Vagina (tissue), 2 donors: ENCODE data around the gene FUS. TPM values are rescaled to one million over a fixed set of nuclear protein-coding genes. Genes with fewer than 3 reads are reported as not detected.

Experiments
- DNase-seq, 2 donors: peaks; one replicate each; pipeline ENCODE4 v3.0.0-alpha.2; 2017; ENCODE audit errors: extremely low spot score in 2 of 2
- H3K27ac ChIP-seq: fragments of 200-600 bp; sonication (generic); one replicate; pipeline ENCODE4 v1.5.1; 2019
- H3K27me3 ChIP-seq: fragments of 200-600 bp; sonication (generic); one replicate; pipeline ENCODE4 v1.5.1; 2019
- H3K36me3 ChIP-seq, 2 donors: fragments of 200-600 bp; sonication (generic); one replicate each; pipeline ENCODE4 v1.5.1; 2017 to 2019
- H3K4me1 ChIP-seq: fragments of 200-600 bp; sonication (generic); one replicate; pipeline ENCODE4 v1.5.1; 2019
- H3K4me3 ChIP-seq, 2 donors: fragments of 200-600 bp; sonication (generic); 1 replicate in 1 of 2; 2 replicates in 1 of 2; pipeline ENCODE4 v1.5.1; 2016 to 2019
- H3K9me3 ChIP-seq: fragments of 200-600 bp; sonication (generic); one replicate; pipeline ENCODE4 v1.5.1; 2019
- POLR2A ChIP-seq, 2 donors: fragments of 450-650 bp; IDR thresholded peaks; one replicate each; pipeline ENCODE4 v1.6.1; 2017; ENCODE audit warnings: antibody characterized with exemption in 2 of 2, mild to moderate bottlenecking in 2 of 2, moderate library complexity in 2 of 2
- POLR2AphosphoS5 ChIP-seq, 2 donors: sonication (generic); formaldehyde crosslinking; IDR thresholded peaks; one replicate each; pipeline ENCODE4 v1.9.0; 2017; ENCODE audit warnings: antibody characterized with exemption in 2 of 2, mild to moderate bottlenecking in 2 of 2, low read depth in 1 of 2; ENCODE audit not compliant: insufficient read depth in 1 of 2
- intact Hi-C: fragments of 100-400 bp; cut with DNase I; formaldehyde crosslinking; loops from one replicate; pipeline ENCODE4 v1.15.1; 2023
- total RNA-seq: library from RNA; depleted of rRNA; stranded (reverse); fragments of >200 nt; gene quantifications from one replicate; pipeline ENCODE4 v1.2.3, GENCODE V29; 2016
- TF ChIP-seq, protein P1 (sequence below), 3 experiments: fragments of 450-650 bp in 2 of 3; fragments of 200-600 bp in 1 of 3; sonication (generic) in 1 of 3; IDR thresholded peaks; one replicate each; pipeline ENCODE4 v1.5.1; 2017 to 2019; ENCODE audit warnings: antibody characterized with exemption in 3 of 3, mild to moderate bottlenecking in 2 of 3, moderate library complexity in 2 of 3

FUS gene
- total RNA-seq, 1 donor from 2014 or later: 74.2 TPM

DNA sequence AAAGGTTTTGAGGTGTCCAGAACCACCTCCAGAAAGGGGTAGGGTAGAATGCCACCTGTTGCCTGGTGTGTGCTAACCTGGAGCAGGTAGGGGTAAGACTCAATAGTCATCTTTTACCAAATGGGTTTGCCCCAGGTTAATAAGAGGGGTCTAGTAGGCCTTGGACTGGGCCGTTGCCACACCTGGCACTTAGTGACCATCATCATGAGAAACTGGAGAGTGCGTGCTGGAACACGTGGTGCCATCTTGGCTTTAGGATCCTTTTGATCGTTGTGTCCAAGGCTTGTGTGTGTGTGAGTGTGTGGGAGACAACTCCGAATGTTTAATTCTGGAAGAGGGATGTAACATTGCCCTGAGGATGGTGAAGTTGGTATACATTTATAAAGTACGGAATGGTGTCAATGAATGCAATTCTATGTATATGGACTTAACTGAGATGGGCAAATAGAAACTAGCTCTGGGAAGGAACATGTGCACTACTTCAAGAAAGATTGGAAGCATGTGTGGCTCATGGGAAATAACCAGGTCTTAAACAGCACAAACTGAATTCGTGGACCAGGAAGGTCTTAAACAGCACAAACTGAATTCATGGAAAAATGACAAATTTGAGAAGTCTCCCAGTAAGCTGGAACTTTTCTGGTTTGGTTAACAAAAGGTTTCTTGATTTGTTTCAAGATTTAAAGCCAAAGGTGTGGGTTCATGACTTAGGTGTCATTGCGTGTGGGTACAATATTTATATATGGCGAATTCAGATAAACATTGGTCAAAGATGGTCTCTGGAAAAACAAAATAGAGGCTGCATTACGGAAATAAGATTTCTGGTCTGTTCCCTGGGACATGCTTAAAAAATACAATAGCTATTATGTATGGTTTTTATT, 7.2 kb downstream of the FUS start:
- DNase-seq: no peak
- Histone ChIP-seq H3K27ac (no peak overlapping the region), H3K27me3 (no peaks in the 10 kb centered on the region), H3K4me1 (peaks cover 24% of the 10 kb centered on the region), H3K9me3 (no peaks in the 10 kb centered on the region), H3K36me3 (peaks cover 4 to 99% of the 10 kb centered on the region in 2 donors), H3K4me3 (no peak overlapping the region)
- TF ChIP-seq POLR2A (IDR thresholded peaks at IDR 0.05): no peak
- TF ChIP-seq, protein P1, sequence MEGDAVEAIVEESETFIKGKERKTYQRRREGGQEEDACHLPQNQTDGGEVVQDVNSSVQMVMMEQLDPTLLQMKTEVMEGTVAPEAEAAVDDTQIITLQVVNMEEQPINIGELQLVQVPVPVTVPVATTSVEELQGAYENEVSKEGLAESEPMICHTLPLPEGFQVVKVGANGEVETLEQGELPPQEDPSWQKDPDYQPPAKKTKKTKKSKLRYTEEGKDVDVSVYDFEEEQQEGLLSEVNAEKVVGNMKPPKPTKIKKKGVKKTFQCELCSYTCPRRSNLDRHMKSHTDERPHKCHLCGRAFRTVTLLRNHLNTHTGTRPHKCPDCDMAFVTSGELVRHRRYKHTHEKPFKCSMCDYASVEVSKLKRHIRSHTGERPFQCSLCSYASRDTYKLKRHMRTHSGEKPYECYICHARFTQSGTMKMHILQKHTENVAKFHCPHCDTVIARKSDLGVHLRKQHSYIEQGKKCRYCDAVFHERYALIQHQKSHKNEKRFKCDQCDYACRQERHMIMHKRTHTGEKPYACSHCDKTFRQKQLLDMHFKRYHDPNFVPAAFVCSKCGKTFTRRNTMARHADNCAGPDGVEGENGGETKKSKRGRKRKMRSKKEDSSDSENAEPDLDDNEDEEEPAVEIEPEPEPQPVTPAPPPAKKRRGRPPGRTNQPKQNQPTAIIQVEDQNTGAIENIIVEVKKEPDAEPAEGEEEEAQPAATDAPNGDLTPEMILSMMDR (IDR thresholded peaks at IDR 0.05): no peak
- no peak for TF ChIP-seq POLR2AphosphoS5 (IDR thresholded peaks at IDR 0.05; ENCODE audit: insufficient read depth in 1 of 2, low read depth in 1 of 2)
- intact Hi-C loops: loop anchor here (10.0 kb wide), 1 partner anchor 258 kb away; the partner anchor contains the start of gene ZNF843

DNA sequence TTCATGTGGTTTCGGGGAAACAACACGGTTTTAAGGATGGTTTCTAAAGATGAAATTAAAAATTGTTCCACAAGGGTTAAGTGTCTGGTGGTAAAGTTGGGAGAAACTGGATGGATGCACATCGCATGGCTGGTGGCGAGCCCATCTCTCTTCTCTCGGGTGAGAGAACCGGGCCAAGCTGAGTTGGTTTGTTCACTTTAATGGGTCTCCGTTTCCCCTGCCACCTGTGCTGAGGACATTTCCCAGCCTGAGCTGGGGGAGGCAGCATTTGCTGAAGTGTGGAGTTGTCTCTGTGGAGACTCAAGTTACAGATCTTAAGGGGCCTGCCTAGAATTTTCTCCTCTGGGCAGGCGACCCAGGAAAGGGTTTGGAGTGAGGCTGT, 7.9 kb downstream of the FUS start:
- DNase-seq: no peak
- Histone ChIP-seq H3K4me3 (no peak overlapping the region), H3K27me3 (no peaks in the 10 kb centered on the region), H3K9me3 (no peaks in the 10 kb centered on the region), H3K4me1 (peaks cover 18% of the 10 kb centered on the region), H3K27ac (no peak overlapping the region), H3K36me3 (peaks cover 4 to 100% of the 10 kb centered on the region in 2 donors)
- TF ChIP-seq POLR2AphosphoS5 (IDR thresholded peaks at IDR 0.05; ENCODE audit: insufficient read depth in 1 of 2, low read depth in 1 of 2) (no peak), POLR2A (IDR thresholded peaks at IDR 0.05) (no peak)
- TF ChIP-seq, protein P1 (IDR thresholded peaks at IDR 0.05): no peak
- intact Hi-C loops: loop anchor here (10.0 kb wide), 1 partner anchor 257 kb away; the partner anchor contains the start of gene ZNF843

DNA sequence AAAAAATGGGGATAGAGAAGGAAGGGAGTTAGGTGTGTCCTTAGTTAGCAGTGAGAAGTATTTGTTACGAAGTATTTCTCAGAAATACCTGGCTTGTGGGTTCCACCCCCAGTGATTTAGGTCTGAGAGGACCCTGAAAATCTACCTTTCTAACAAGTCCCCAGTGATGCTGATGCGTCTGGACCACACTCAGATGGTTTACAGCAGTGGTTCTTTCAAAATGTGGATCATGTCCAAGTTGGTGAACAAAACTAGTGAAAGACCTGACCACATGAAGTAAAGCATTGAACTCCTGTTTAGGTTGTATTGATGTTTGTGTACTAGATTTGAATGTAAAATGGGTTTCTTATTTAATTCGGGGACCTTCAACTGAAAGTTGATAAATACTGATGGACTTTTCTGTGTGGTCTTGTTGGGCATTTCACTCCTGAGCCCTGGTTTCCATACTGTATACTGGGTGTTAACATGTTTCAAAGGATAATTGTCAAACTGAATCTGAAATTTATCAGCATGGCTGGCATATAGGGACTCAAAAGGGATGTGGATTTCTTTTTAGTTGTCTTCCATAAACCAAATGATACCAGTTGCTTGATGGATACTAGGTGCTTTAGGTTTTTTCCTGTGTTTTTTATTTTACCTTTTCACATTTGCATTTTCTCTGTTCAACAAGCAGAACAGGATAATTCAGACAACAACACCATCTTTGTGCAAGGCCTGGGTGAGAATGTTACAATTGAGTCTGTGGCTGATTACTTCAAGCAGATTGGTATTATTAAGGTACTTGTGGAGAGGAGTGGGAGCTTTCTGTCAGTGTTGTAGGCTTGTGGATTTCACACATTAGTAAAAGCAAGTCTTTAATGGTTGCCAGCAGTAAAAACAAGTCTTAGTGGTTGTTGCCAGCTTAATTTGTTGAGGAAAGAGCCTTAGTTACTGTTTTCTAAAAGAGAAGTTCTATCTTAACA, 8.8 kb downstream of the FUS start:
- intact Hi-C loops: loop anchor here (10.0 kb wide), 1 partner anchor 256 kb away; the partner anchor contains the start of gene ZNF843
- no peak for DNase-seq
- H3K27me3 ChIP-seq: no peaks in the 10 kb centered on the region
- H3K36me3 ChIP-seq: peaks cover 4 to 99% of the 10 kb centered on the region in 2 donors
- no peaks in the 10 kb centered on the region for H3K9me3 ChIP-seq
- H3K4me3 ChIP-seq: no peak overlapping the region
- no peak for TF ChIP-seq POLR2AphosphoS5 (IDR thresholded peaks at IDR 0.05; ENCODE audit: insufficient read depth in 1 of 2, low read depth in 1 of 2)
- TF ChIP-seq POLR2A (IDR thresholded peaks at IDR 0.05): no peak
- H3K4me1 ChIP-seq: peaks cover 8% of the 10 kb centered on the region
- no peak overlapping the region for H3K27ac ChIP-seq

DNA sequence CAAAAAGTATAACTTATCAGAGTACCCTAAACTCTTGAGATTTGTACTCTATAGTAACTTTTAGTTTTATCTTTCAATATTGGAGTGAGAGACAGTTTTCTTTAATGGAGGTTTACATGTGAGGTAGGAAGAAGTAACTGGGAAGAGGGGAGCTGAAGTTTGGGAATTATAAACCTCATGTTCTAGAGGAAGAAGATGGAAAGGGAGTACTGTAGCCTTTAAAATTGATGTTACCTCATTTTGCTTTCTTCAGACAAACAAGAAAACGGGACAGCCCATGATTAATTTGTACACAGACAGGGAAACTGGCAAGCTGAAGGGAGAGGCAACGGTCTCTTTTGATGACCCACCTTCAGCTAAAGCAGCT, 9.5 kb downstream of the FUS start:
- TF ChIP-seq POLR2AphosphoS5 (IDR thresholded peaks at IDR 0.05; ENCODE audit: insufficient read depth in 1 of 2, low read depth in 1 of 2): no peak
- TF ChIP-seq POLR2A (IDR thresholded peaks at IDR 0.05): no peak
- TF ChIP-seq, protein P1 (IDR thresholded peaks at IDR 0.05): no peak
- intact Hi-C loops: loop anchor here (10.0 kb wide), 1 partner anchor 255 kb away; the partner anchor contains the start of gene ZNF843

DNA sequence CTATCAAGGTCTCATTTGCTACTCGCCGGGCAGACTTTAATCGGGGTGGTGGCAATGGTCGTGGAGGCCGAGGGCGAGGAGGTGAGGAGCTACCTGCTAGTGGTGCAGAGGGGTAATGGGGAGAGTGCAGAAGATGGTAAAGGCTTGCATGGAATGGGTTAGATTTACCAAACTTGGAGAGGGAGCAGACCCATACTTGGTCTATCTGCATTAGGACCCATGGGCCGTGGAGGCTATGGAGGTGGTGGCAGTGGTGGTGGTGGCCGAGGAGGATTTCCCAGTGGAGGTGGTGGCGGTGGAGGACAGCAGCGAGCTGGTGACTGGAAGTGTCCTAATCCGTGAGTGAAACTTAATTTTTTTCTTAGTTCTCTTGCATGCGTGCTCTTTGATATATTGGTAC, 10.1 kb downstream of the FUS start:
- no peaks in the 10 kb centered on the region for H3K4me1 ChIP-seq
- no peak for DNase-seq
- no peak overlapping the region for H3K4me3 ChIP-seq
- no peak overlapping the region for H3K27ac ChIP-seq
- no peaks in the 10 kb centered on the region for H3K27me3 ChIP-seq
- H3K36me3 ChIP-seq: peaks cover 4 to 99% of the 10 kb centered on the region in 2 donors
- TF ChIP-seq POLR2A (IDR thresholded peaks at IDR 0.05) (no peak), POLR2AphosphoS5 (IDR thresholded peaks at IDR 0.05; ENCODE audit: insufficient read depth in 1 of 2, low read depth in 1 of 2) (no peak)
- TF ChIP-seq, protein P1 (IDR thresholded peaks at IDR 0.05): no peak
- H3K9me3 ChIP-seq: no peaks in the 10 kb centered on the region
- intact Hi-C loops: no loop called here

More for the DNA sequence above, 9.5 kb downstream of the FUS start:
- Histone ChIP-seq H3K9me3 (no peaks in the 10 kb centered on the region), H3K27ac (no peak overlapping the region), H3K27me3 (no peaks in the 10 kb centered on the region), H3K4me1 (peaks cover 2% of the 10 kb centered on the region), H3K36me3 (peaks cover 4 to 99% of the 10 kb centered on the region in 2 donors), H3K4me3 (no peak overlapping the region)
- no peak for DNase-seq
